MM.1S (cell line): Measurements from ENCODE around the gene CXCR3.

ENCODE experiments used
- DNase-seq: peaks from one replicate; pipeline ENCODE4 v3.0.0-alpha.2; 2015
- H2AFZ ChIP-seq: fragments of 300-600 bp; sonication (generic); 2 replicates; pipeline ENCODE4 v1.6.0; 2016; ENCODE audit warnings: antibody characterized with exemption, low read length
- H3F3A ChIP-seq: fragments of 300-600 bp; sonication (generic); 2 replicates; pipeline ENCODE4 v1.6.1; 2016; ENCODE audit warnings: mild to moderate bottlenecking, antibody characterized with exemption, low read length, moderate library complexity, mixed read lengths; ENCODE audit not compliant: insufficient read depth
- H3K27ac ChIP-seq: fragments of 300-600 bp; sonication (generic); 2 replicates; pipeline ENCODE4 v1.5.1; 2016; ENCODE audit warnings: mild to moderate bottlenecking, low read length
- H3K27me3 ChIP-seq: fragments of 300-600 bp; sonication (generic); replicated peaks from 2 replicates; pipeline ENCODE4 v1.6.0; 2016; ENCODE audit warnings: low read length; ENCODE audit not compliant: insufficient read depth
- H3K36me3 ChIP-seq: fragments of 300-600 bp; sonication (generic); replicated peaks from 2 replicates; pipeline ENCODE4 v1.6.1; 2016; ENCODE audit warnings: mild to moderate bottlenecking, low read length, mixed read lengths; ENCODE audit not compliant: insufficient read depth
- H3K4me1 ChIP-seq: fragments of 300-600 bp; sonication (generic); 2 replicates; pipeline ENCODE4 v1.6.1; 2016; ENCODE audit warnings: low read length, mixed read lengths
- H3K4me2 ChIP-seq: fragments of 300-600 bp; sonication (generic); 2 replicates; pipeline ENCODE4 v1.6.0; 2016; ENCODE audit warnings: low read depth, low read length
- H3K4me3 ChIP-seq: fragments of 300-600 bp; sonication (generic); 2 replicates; pipeline ENCODE4 v1.5.1; 2016; ENCODE audit warnings: low read length, mixed read lengths
- H3K79me2 ChIP-seq: fragments of 300-600 bp; sonication (generic); 2 replicates; pipeline ENCODE4 v1.6.1; 2016; ENCODE audit warnings: mixed run types, low read length, mixed read lengths
- H3K9ac ChIP-seq: fragments of 300-600 bp; sonication (generic); 2 replicates; pipeline ENCODE4 v1.6.1; 2016; ENCODE audit warnings: low read length, mixed read lengths
- H3K9me2 ChIP-seq: fragments of 300-600 bp; sonication (generic); replicated peaks from 2 replicates; pipeline ENCODE4 v1.6.1; 2016; ENCODE audit warnings: mild to moderate bottlenecking, low read length, mixed read lengths; ENCODE audit not compliant: insufficient read depth
- H3K9me3 ChIP-seq: fragments of 300-600 bp; sonication (generic); replicated peaks from 2 replicates; pipeline ENCODE4 v1.6.1; 2016; ENCODE audit warnings: mild to moderate bottlenecking, low read length, mixed read lengths; ENCODE audit not compliant: insufficient read depth
- H4K20me1 ChIP-seq: fragments of 300-600 bp; sonication (generic); 2 replicates; pipeline ENCODE4 v1.6.1; 2016; ENCODE audit warnings: mild to moderate bottlenecking, low read length, moderate library complexity, mixed read lengths; ENCODE audit not compliant: insufficient read depth
- CTCF ChIP-seq: fragments of 300-600 bp; sonication (generic); IDR thresholded peaks from 2 replicates; pipeline ENCODE4 v1.5.1; 2016; ENCODE audit warnings: antibody characterized with exemption, low read length, mixed read lengths
- EZH2 ChIP-seq: fragments of 300-600 bp; sonication (generic); optimal IDR thresholded peaks from 2 replicates; pipeline ENCODE3; 2017; ENCODE audit warnings: low read depth, mild to moderate bottlenecking, antibody characterized with exemption, low read length, mixed read lengths
- EZH2phosphoT487 ChIP-seq: fragments of 300-600 bp; sonication (generic); IDR thresholded peaks from 2 replicates; pipeline ENCODE4 v1.6.1; 2018; ENCODE audit warnings: antibody characterized with exemption, low read length

The CXCR3 gene

GRCh38 chrX:71579990-71580380 is 38.3 kb downstream of the CXCR3 start:
- Histone ChIP-seq H3K36me3 (0 out of 2 replicates have a peak, but pooled peaks cover 2% of the 10 kb centered on the region), H3K4me2 (no peak overlapping the region), H3K79me2 (no peaks in the 10 kb centered on the region), H3K27me3 (no peaks in the 10 kb centered on the region), H3K9me3 (no peaks in the 10 kb centered on the region), H3F3A (no peaks in the 10 kb centered on the region), H3K9me2 (no peaks in the 10 kb centered on the region), H3K4me1 (no peaks in the 10 kb centered on the region), H3K27ac (no peak overlapping the region), H3K4me3 (no peak overlapping the region), H3K9ac (no peak overlapping the region), H2AFZ (no peak overlapping the region), H4K20me1 (no peaks in the 10 kb centered on the region)
- DNase-seq: no peak
- TF ChIP-seq EZH2 (no peak), EZH2phosphoT487 (no peak), CTCF (no peak)

- H3K4me1 ChIP-seq: no peaks in the 10 kb centered on the region
- no peaks in the 10 kb centered on the region for H3F3A ChIP-seq
- no peak overlapping the region for H3K27ac ChIP-seq
- no peak overlapping the region for H3K4me3 ChIP-seq
- no peak for DNase-seq
- 0 out of 2 replicates have a peak, but pooled peaks cover 3% of the 10 kb centered on the region for H3K36me3 ChIP-seq
- TF ChIP-seq CTCF: no peak
- no peak for TF ChIP-seq EZH2
- no peak for TF ChIP-seq EZH2phosphoT487
- H4K20me1 ChIP-seq: no peaks in the 10 kb centered on the region
- H3K9ac ChIP-seq: no peak overlapping the region
- no peaks in the 10 kb centered on the region for H3K9me3 ChIP-seq
- no peak overlapping the region for H2AFZ ChIP-seq
- no peak overlapping the region for H3K4me2 ChIP-seq
- no peaks in the 10 kb centered on the region for H3K27me3 ChIP-seq
- no peaks in the 10 kb centered on the region for H3K79me2 ChIP-seq
- H3K9me2 ChIP-seq: no peaks in the 10 kb centered on the region
Measured at GRCh38 chrX:71579136-71579989, 38.9 kb downstream of the CXCR3 start.

- no peaks in the 10 kb centered on the region for H3F3A ChIP-seq
- no peak within 1 kb of the TSS for H3K27ac ChIP-seq
- no peaks in the 10 kb centered on the region for H3K79me2 ChIP-seq
- no peak for TF ChIP-seq EZH2
- no peak for TF ChIP-seq CTCF
- TF ChIP-seq EZH2phosphoT487: no peak
- H2AFZ ChIP-seq: no peak within 1 kb of the TSS
- H3K27me3 ChIP-seq: no peaks in the 10 kb centered on the region
- no peak within 1 kb of the TSS for H3K4me2 ChIP-seq
- no peak within 1 kb of the TSS for H3K9ac ChIP-seq
- 0 out of 2 replicates have a peak, but pooled peaks cover 6% of the 10 kb centered on the region for H3K36me3 ChIP-seq
- H3K9me3 ChIP-seq: no peaks in the 10 kb centered on the region
- no peak for DNase-seq
- no peaks in the 10 kb centered on the region for H3K4me1 ChIP-seq
- no peaks in the 10 kb centered on the region for H4K20me1 ChIP-seq
- no peak within 1 kb of the TSS for H3K4me3 ChIP-seq
- no peaks in the 10 kb centered on the region for H3K9me2 ChIP-seq
Measured at GRCh38 chrX:71578253-71579135, 39.8 kb downstream of the CXCR3 start, which contains the start of gene GCNA. Gene GCNA (plus strand): TSS chrX:71578437. CDS start chrX:71580822, 2,385 bp downstream.
